ENCODE data around the gene TMEM184A. TPM values are rescaled to one million over a fixed set of nuclear protein-coding genes. Genes with fewer than 3 reads are reported as not detected.
A peak's percentile ranks its signal among the peaks of the same experiment; 100 is the strongest.

The TMEM184A gene
- total RNA-seq, 4 donors from 2014 or later, result 0.23 to 0.42 TPM; not detected in 2

DNA sequence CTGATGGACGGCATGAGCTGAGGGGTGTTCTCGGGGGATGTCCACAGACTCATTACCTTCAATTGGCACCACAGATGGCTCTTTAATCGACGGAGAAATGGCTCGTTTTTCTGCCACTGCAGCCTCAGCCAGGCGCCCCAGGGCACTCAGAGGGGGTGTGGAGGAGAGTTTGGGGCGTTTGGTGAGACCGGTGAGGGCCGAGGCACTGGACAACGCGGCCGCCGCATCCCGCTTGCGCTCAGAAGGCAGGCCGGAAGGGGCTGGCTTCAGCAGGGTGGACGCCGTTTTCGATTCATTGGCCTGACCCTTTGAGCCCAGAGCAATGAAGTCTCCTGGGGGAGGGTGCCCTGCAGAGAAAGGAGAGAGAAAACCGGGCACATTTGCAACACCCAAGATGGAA lies 53.2 kb downstream of the TMEM184A start:
- DNase-seq (ENCODE audit: extremely low spot score), result no peak
- 82% methylated on average over 19 of the region's 20 CpGs for WGBS
- H3K27ac ChIP-seq (replicated peaks in 1 of 4), result no peak overlapping the region
- no peaks in the 10 kb centered on the region for H3K27me3 ChIP-seq
- H3K4me1 ChIP-seq, result peaks cover 20 to 41% (median 39%) of the 10 kb centered on the region in 4 donors
- H3K9me3 ChIP-seq, result no peaks in the 10 kb centered on the region
- peaks cover 29 to 52% (median 51%) of the 10 kb centered on the region in 4 donors for H3K36me3 ChIP-seq
- intact Hi-C loops (cut with DNase I), result loop anchor here (5.0 kb wide), 1 partner anchor 69 kb away; the partner anchor contains the start of gene PSMG3
- H3K4me3 ChIP-seq, result peak overlapping the region; percentile 95 to 100 (median 98)
- TF ChIP-seq, protein P1, sequence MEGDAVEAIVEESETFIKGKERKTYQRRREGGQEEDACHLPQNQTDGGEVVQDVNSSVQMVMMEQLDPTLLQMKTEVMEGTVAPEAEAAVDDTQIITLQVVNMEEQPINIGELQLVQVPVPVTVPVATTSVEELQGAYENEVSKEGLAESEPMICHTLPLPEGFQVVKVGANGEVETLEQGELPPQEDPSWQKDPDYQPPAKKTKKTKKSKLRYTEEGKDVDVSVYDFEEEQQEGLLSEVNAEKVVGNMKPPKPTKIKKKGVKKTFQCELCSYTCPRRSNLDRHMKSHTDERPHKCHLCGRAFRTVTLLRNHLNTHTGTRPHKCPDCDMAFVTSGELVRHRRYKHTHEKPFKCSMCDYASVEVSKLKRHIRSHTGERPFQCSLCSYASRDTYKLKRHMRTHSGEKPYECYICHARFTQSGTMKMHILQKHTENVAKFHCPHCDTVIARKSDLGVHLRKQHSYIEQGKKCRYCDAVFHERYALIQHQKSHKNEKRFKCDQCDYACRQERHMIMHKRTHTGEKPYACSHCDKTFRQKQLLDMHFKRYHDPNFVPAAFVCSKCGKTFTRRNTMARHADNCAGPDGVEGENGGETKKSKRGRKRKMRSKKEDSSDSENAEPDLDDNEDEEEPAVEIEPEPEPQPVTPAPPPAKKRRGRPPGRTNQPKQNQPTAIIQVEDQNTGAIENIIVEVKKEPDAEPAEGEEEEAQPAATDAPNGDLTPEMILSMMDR (IDR thresholded peaks at IDR 0.05), result no peak
- TF ChIP-seq POLR2AphosphoS5 (IDR thresholded peaks at IDR 0.05), result no peak
- TF ChIP-seq POLR2A (IDR thresholded peaks at IDR 0.05; ENCODE audit: low read depth), result no peak
- no peak for TF ChIP-seq EP300 (IDR thresholded peaks at IDR 0.05)

GRCh38 chr7:1501487-1502270 lies 54.3 kb downstream of the TMEM184A start:
- intact Hi-C loops (cut with DNase I), result loop anchor here (5.0 kb wide), 1 partner anchor 71 kb away; the partner anchor contains the start of gene PSMG3
- Histone ChIP-seq H3K9me3 (no peaks in the 10 kb centered on the region), H3K27me3 (no peaks in the 10 kb centered on the region), H3K4me1 (peaks cover 20 to 38% (median 34%) of the 10 kb centered on the region in 4 donors), H3K36me3 (peaks cover 41 to 64% (median 62%) of the 10 kb centered on the region in 4 donors), H3K4me3 (no peak overlapping the region), H3K27ac (replicated peaks in 1 of 4) (no peak overlapping the region)
- TF ChIP-seq EP300 (IDR thresholded peaks at IDR 0.05) (no peak), POLR2A (IDR thresholded peaks at IDR 0.05; ENCODE audit: low read depth) (no peak)
- DNase-seq (ENCODE audit: extremely low spot score), result no peak
- WGBS, result 87% methylated on average over 14 of the region's 21 CpGs

DNA sequence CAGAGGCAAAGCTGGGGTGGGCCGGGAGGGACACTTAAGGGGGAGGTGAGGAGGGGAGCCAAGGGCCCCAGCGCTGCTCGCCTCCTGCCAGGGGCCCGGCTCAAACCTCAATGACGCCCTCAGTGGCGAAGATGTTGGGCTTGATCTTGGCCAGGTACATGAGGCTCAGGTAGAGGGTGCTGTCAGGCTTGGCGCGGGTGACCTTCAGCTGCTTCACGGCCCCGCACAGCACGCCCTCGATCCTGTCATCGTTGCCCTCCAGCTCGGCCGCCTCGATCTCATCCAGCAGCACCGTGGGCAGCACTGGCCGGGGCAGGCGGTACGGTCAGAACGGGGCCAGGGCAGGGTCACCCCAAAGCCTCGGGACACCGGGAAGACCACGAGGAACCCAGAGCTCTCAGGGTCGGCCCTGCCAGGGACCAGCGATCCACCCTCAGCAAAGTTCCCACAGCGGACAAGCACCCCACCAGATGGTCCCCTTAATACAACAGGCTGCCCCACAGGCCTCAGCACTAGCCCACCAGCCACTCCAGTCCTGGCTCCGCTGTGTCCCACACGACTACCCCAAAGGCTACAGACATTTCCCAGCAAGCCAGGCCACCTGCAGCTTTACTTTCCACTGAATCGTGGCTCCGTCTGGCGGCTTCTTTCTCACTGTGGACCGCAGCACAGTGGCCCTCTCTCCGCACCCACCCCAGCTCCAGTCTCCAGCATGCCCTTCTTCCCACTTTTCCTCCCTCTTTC lies 55.8 kb downstream of the TMEM184A start:
- Histone ChIP-seq H3K4me1 (peaks cover 20 to 34% (median 33%) of the 10 kb centered on the region in 4 donors), H3K4me3 (no peak overlapping the region), H3K27ac (replicated peaks in 1 of 4) (no peak overlapping the region), H3K36me3 (peaks cover 48 to 78% (median 77%) of the 10 kb centered on the region in 4 donors), H3K27me3 (no peaks in the 10 kb centered on the region), H3K9me3 (no peaks in the 10 kb centered on the region)
- TF ChIP-seq, protein P1 (IDR thresholded peaks at IDR 0.05), result no peak
- TF ChIP-seq POLR2A (IDR thresholded peaks at IDR 0.05; ENCODE audit: low read depth), result no peak
- no peak for TF ChIP-seq POLR2AphosphoS5 (IDR thresholded peaks at IDR 0.05)
- no peak for TF ChIP-seq EP300 (IDR thresholded peaks at IDR 0.05)
- intact Hi-C loops (cut with DNase I), result loop anchor here (5.0 kb wide), 1 partner anchor 72 kb away; the partner anchor contains the start of gene PSMG3
- no peak for DNase-seq (ENCODE audit: extremely low spot score)
- WGBS, result 94% methylated on average over 32 of the region's 34 CpGs

DNA sequence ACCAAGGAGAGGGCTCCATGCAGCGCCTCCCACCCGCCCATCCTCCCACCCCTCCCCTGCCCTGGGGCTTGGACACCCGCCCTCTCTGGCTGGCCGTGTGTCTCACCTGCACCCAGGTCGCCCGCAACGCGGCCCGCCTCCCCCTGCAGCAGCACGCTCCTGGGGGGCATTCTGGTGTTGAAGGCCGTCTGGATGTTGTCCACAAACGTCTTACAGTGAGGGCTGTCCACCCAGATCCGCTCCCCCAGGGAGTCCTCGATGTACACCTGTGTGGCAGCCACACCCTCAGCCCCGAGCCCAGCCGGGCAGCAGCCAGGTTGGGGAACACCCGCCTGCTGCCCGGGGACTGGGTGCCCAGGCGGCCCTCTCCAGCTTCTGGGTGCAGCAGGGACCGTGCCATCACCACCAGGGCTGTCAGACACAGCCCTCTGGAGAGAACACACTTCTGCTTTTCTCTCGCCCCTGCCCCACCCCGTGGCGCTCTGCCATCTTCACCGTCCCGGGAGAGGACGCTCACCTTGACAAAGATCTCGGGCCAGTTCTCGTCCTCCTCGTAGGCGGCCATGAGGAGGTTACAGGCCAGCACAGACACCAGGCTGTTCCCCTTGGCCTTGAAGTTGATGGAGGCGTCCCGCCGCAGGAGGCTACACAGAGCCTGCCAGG lies 56.5 kb downstream of the TMEM184A start:
- H3K4me1 ChIP-seq, result peaks cover 20 to 29% (median 28%) of the 10 kb centered on the region in 4 donors
- TF ChIP-seq POLR2A (IDR thresholded peaks at IDR 0.05; ENCODE audit: low read depth) (no peak), EP300 (IDR thresholded peaks at IDR 0.05) (no peak), POLR2AphosphoS5 (IDR thresholded peaks at IDR 0.05) (no peak)
- TF ChIP-seq, protein P1 (IDR thresholded peaks at IDR 0.05), result no peak
- 86% methylated on average over 18 of the region's 33 CpGs for WGBS
- H3K27me3 ChIP-seq, result no peaks in the 10 kb centered on the region
- no peaks in the 10 kb centered on the region for H3K9me3 ChIP-seq
- H3K36me3 ChIP-seq, result peaks cover 50 to 86% (median 84%) of the 10 kb centered on the region in 4 donors
- H3K27ac ChIP-seq (replicated peaks in 1 of 4), result no peak overlapping the region
- DNase-seq (ENCODE audit: extremely low spot score), result no peak
- intact Hi-C loops (cut with DNase I), result loop anchor here (5.0 kb wide), 1 partner anchor 73 kb away; the partner anchor contains the start of gene PSMG3
- no peak overlapping the region for H3K4me3 ChIP-seq

Data from esophagus muscularis mucosa (tissue), 4 donors.